ENCODE results near the gene SIPA1L3.

- TF ChIP-seq, protein P1, sequence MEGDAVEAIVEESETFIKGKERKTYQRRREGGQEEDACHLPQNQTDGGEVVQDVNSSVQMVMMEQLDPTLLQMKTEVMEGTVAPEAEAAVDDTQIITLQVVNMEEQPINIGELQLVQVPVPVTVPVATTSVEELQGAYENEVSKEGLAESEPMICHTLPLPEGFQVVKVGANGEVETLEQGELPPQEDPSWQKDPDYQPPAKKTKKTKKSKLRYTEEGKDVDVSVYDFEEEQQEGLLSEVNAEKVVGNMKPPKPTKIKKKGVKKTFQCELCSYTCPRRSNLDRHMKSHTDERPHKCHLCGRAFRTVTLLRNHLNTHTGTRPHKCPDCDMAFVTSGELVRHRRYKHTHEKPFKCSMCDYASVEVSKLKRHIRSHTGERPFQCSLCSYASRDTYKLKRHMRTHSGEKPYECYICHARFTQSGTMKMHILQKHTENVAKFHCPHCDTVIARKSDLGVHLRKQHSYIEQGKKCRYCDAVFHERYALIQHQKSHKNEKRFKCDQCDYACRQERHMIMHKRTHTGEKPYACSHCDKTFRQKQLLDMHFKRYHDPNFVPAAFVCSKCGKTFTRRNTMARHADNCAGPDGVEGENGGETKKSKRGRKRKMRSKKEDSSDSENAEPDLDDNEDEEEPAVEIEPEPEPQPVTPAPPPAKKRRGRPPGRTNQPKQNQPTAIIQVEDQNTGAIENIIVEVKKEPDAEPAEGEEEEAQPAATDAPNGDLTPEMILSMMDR (conservative IDR thresholded peaks at IDR 0.05) = no peak
- TF ChIP-seq ZFX (IDR thresholded peaks at IDR 0.05) = no peak
These were observed 26.3 kb downstream of the SIPA1L3 start for GRCh38 chr19:37932985-37933936.

Measured in C4-2B (cell line).